Spleen (tissue), 7 donors: ENCODE measurements around the gene SLC13A3.

ENCODE experiments used
- CTCF ChIP-seq, 11 experiments: fragments of 200-600 bp in 7 of 11; fragments of 450-650 bp in 4 of 11; sonication (generic) in 4 of 11; IDR thresholded peaks in 8 of 11; conservative IDR thresholded peaks in 3 of 11; 1 replicate in 7 of 11; 2 replicates in 4 of 11; pipeline versions ENCODE4 v1.4.0 to v1.8.0; 2016 to 2021; ENCODE audit warnings: antibody characterized with exemption in 11 of 11, inconsistent platforms in 4 of 11, mild to moderate bottlenecking in 1 of 11
- POLR2A ChIP-seq, 3 donors: fragments of 450-650 bp; IDR thresholded peaks; one replicate each; pipeline ENCODE4 v1.5.1; 2017; ENCODE audit warnings: antibody characterized with exemption in 3 of 3, mild to moderate bottlenecking in 1 of 3
- donor health status: DM: no; HTN: no; CAD: no; lungs with moderate emphysema.
- donor health status: DM: no; HTN: no; CAD: no.
- donor health status: DM: no; HTN: no; CAD: no.

- TF ChIP-seq CTCF (IDR thresholded peaks at IDR 0.05 in 8 of 11, conservative IDR thresholded peaks at IDR 0.05 in 3 of 11) (peak; percentile 42 to 80 (median 50)), POLR2A (IDR thresholded peaks at IDR 0.05) (peak in 2 of 3 donors; percentile 16 to 42)
Measured at GRCh38 chr20:46689082-46689753, 38.0 kb upstream of the SLC13A3 start, which contains the start of gene TP53RK.
